ENCODE results near the gene FBXO30.

The FBXO30 gene

DNA sequence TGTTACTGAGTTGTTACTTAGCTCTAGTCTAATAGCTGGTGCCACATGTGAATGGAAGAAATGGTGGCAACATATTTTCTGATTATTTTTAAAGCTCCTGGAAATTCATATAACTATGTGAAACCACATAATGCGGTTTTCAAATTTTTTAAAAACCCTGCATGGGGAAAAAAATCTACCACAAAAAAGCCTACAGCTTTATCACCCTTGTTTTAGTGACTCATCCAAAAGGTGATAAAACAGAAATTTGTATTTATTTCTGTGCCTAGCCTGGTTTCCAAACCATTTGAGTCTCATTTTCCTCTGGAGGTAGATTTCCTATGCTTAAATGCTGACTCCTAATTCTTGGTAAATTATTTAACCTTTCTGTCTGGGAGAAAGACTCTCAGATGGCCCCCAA, 5.4 kb upstream of the FBXO30 start:
- no peak for DNase-seq (ENCODE audit: low spot score)

DNA sequence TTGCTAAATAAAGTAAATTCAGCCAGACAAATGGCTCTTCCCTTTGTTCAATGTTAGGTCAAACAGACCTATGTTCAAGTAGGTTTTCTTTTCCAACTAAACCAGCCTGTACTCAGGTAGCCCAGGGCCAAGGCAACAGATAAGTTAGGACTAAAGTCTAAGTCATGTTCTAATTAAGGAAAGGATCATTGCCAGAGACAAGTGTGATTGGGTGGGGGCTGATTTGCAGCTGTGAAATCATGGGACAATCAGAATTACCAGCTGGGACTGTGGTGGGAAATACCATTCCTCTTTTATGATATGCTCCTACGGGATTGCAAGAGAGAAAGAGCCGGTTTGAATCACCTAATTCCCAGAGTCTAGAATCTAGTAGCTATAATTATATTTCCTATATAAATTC, 4.2 kb upstream of the FBXO30 start:
- DNase-seq (ENCODE audit: low spot score) = no peak

DNA sequence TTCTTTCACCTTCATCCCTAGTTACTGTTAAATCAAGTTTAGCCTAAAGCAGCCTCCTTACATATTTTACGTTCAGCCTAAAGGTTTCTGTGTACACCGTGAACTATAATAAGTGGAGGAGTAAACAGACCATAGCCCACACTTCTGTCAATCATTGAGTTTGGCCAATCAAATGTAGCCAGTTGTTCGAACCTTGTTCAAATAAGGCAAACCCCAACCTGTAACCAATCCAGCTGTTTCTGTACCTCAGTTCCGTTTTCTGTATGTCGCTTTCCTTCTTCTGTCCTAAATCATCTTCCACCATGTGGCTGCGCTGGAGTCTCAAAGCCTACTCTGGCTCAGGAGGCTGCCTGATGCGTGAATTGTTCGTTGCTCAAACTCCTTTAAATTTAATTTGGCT, 1.8 kb upstream of the FBXO30 start:
- DNase-seq (ENCODE audit: low spot score) = no peak

GRCh38 chr6:145815309-145816274, 997 bp upstream of the FBXO30 start:
- no peak for DNase-seq (ENCODE audit: low spot score)

- peak; percentile 51 for DNase-seq (ENCODE audit: low spot score)
These were observed 527 bp downstream of the FBXO30 start for GRCh38 chr6:145814035-145814500.

DNA sequence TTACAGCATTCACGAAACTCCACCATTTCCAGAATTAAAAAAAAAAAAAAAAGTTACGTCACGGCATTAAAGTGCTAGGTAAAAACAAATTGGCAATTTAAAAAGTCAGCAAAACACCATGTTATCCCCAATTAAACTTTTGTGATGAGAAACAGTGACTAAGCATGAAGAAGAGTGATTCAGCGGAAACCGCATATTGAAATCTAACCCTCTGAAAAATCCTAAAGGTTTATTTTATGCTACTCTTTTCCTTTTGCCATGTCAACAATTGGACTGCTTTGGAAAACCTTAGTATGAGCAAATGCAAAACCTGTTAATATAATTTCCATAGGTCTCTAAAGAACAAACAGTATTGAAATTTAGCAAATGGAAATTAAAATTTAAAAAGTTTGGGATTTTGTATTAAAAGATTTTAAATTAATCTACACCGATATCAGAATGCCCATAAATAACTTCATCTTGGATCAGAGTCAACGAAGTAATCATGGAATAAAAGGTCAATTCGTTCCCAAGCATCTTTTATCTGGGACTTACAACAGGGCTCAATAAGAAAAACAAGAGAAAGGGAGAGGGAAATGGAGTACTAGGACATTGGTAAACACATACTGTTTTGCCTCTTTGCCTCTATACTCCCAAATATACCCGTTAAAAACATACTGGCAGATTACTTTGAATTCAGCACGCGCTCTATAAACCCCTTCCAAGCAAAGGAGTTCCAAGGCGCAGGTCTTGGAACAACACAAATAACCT, 1.1 kb downstream of the FBXO30 start:
- peak; percentile 73 for DNase-seq (ENCODE audit: low spot score)

- DNase-seq (ENCODE audit: low spot score) = no peak
These were observed 2.9 kb downstream of the FBXO30 start for GRCh38 chr6:145811741-145812140.

- no peak for DNase-seq (ENCODE audit: low spot score)
These were observed 4.8 kb downstream of the FBXO30 start for GRCh38 chr6:145809785-145810184.

- no peak for DNase-seq (ENCODE audit: low spot score)
These were observed 5.4 kb downstream of the FBXO30 start for GRCh38 chr6:145809211-145809610.

GRCh38 chr6:145808239-145808638, 6.4 kb downstream of the FBXO30 start:
- peak; percentile 44 for DNase-seq (ENCODE audit: low spot score)

DNA sequence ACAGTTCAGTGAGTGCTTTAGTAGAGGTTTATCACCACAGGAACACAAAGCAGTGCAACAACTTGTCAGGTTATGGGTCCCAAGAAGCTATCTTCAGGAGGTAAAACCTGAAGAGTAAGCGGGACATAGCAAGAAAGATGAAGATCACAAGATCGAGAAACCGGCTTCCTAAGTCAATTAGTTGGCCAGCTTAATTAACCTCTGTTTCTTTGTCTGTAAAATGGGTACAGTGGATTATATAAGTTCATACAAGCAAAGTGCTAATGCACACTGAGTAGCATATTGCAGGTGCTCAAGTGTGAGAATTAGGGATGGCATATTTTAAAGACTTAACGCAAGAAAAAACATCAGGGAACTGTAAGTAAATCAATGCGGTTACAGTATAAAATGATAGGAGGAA, 12.5 kb downstream of the FBXO30 start:
- no peak for DNase-seq (ENCODE audit: low spot score)

DNA sequence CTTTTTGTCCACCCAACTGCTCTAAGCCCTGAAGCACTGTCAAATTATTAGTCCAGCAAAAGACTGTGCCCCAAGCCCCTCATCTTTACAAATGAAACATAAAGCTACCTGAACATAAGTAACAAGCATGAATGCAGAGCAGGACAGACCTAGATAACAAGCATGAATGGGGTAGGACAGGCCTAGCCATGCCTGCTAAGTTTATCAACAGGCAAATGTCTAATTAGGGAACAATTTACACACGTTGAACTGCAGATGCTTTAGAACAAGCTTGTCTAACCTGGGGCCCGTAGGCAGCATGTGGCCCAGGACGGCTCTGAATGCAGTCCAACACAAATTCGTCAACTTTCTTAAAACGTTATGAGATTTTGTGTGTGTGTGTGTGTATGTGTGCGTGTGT, 13.6 kb downstream of the FBXO30 start:
- no peak for DNase-seq (ENCODE audit: low spot score)

GRCh38 chr6:145798530-145798929, 16.1 kb downstream of the FBXO30 start:
- DNase-seq (ENCODE audit: low spot score) = no peak

DNA sequence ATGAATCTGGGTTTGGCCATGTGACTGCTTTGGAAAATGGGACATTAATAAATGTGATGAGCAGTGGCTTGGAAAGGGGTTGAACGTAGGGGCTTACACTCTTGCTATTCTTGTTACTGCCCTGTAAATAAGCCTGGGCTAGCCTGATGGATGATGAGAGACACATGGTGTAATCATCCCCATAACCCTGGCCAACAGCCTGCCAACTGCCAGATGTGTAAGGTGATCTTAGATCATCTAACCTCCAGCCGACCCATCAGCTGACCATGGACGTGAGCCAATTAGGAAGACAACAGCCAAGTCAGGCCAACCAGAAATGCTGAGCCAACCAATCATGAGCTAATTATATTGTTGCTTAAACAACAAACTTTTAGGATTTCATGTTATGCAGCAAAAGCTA, 25.2 kb downstream of the FBXO30 start:
- no peak for DNase-seq (ENCODE audit: low spot score)

DNA sequence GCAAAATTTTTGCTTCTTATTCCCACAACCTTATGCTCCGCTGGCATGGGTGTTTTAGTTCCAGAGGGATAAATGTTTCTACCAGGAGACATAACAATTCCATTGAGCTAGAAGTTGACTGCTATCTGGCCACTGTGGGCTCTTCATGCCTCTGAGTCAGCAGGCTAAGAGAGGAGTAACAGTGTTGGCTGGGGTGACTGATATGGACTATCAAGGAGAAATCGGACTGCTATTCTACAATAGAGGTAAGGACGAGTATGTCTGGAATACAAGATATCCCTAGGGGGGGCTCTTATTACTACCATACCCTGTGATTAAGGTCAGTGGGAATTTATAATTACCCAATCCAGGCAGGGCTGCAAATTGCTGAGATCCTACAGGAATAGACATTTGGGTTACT, 26.9 kb downstream of the FBXO30 start:
- no peak for DNase-seq (ENCODE audit: low spot score)

GRCh38 chr6:145784683-145785082, 29.9 kb downstream of the FBXO30 start:
- no peak for DNase-seq (ENCODE audit: low spot score)

DNA sequence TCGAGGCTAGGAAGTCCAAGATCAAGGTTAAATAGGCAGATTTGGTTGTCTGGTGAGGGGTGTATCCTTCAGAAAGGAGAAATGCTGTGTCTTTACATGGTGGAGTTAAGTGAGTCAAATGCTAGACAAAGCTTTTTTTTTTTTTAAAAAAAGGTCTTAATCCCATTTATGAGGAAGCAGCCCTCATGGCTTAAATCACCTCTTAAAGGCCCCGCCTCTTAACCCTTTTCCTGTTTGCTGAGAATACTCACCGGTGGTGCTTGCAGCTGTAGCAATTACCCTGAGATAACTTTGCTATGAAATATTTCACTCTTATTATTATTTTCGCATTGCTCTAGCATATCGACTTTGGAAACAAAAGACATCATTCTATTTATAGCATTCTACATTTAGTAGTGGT, 30.8 kb downstream of the FBXO30 start:
- DNase-seq (ENCODE audit: low spot score) = no peak

DNA sequence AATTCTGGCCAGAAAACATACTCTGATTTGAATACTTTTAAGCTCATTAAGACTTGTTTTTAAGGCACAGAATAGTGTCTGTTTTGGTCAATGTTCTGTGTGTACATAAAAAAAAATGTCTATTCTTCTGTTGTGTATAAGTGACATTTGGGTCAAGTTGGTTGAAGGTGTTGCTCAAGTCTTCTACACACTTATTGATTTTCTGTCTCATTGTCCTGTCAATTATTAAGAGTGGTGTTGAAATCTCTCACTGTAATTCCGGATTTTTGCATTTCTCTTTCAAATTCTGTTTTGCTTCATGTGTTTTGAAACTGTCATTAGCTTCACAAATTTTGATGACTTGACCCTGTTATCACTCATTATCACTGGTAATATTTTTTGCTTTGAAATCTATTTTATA, 41.7 kb downstream of the FBXO30 start:
- DNase-seq (ENCODE audit: low spot score) = no peak

DNA sequence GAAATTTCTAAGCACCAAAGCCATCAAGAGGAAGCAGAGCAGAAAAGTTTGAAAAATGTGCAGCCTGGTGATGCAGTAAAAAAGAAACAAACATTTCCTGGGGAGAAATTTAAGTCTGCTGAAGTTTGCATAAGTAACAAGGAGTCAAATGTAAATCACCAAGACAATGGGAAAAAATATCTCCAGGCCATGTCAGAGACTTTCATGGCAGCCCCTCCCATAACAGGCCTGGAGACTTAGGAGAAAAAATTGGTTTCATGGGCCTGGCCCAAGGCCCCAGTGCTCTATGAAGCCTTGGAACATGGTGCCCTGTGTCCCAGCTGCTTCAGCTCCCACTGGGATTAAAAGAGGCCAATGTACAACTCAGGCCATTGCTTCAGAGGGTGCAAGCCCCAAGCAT, 49.1 kb downstream of the FBXO30 start:
- no peak for DNase-seq (ENCODE audit: low spot score)

DNA sequence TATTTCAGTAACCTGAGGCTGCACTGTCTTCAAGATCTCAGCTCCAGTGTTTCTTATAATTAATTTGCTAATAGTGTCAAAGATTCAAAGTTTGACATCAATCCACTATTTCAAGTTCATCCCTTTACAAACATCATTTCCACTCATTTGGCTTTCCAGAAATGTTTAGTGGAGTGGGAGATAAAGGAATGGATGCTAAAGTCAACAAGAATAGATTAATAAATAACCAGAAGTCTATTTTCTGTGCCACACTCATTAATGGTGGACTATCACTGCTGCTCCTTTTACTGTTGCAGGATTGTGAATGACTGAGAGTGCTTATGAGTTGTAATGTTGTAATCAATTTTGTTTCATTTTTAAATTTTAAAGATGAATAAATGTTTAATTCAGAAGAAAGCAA, 50.9 kb downstream of the FBXO30 start:
- DNase-seq (ENCODE audit: low spot score) = no peak

GRCh38 chr6:145761584-145761983, 53.0 kb downstream of the FBXO30 start:
- DNase-seq (ENCODE audit: low spot score) = no peak

GRCh38 chr6:145758113-145758512, 56.5 kb downstream of the FBXO30 start:
- DNase-seq (ENCODE audit: low spot score) = no peak

GRCh38 chr6:145756170-145756662, 58.4 kb downstream of the FBXO30 start:
- DNase-seq (ENCODE audit: low spot score) = peak; percentile 8

Data from kidney capillary endothelial cell (primary cell).